T-helper 1 cell treated with Interleukin-12 subunit alpha and Interleukin-12 subunit beta and Interleukin-4 antibody, amounts not matched to agents 30 μg/mL and 1 μg/mL, for 36 hours (primary cell): Measurements from ENCODE around the gene CUL4A.
"Not testable (repeated sequence)": the region's sequence is repeated elsewhere in the genome, so short reads cannot be mapped to it uniquely, and the experiment has no call there.

Experiments
- H3K27ac Mint-ChIP-seq: one replicate; pipeline ENCODE4 v1.8.0; 2021; ENCODE audit warnings: mild to moderate bottlenecking, mixed read lengths
- H3K27me3 Mint-ChIP-seq: one replicate; pipeline ENCODE4 v1.8.0; 2021; ENCODE audit warnings: low read depth, mixed read lengths
- H3K36me3 Mint-ChIP-seq: one replicate; pipeline ENCODE4 v1.8.0; 2021; ENCODE audit warnings: low read depth, mixed read lengths
- H3K4me1 Mint-ChIP-seq: one replicate; pipeline ENCODE4 v1.8.0; 2021; ENCODE audit warnings: low read depth, mixed read lengths
- H3K4me3 Mint-ChIP-seq: one replicate; pipeline ENCODE4 v1.8.0; 2021; ENCODE audit warnings: mild to moderate bottlenecking, moderate library complexity, mixed read lengths
- H3K9me3 Mint-ChIP-seq: one replicate; pipeline ENCODE4 v1.8.0; 2021; ENCODE audit warnings: mixed read lengths

Gene CUL4A

GRCh38 chr13:113293686-113294085, 84.3 kb downstream of the CUL4A start:
- H3K9me3 Mint-ChIP-seq, result no peaks in the 10 kb centered on the region
- H3K4me1 Mint-ChIP-seq, result peaks cover 28% of the 10 kb centered on the region
- H3K4me3 Mint-ChIP-seq, result no peak overlapping the region
- H3K36me3 Mint-ChIP-seq, result peaks cover 6% of the 10 kb centered on the region
- no peak overlapping the region for H3K27ac Mint-ChIP-seq
- H3K27me3 Mint-ChIP-seq, result peaks cover 64% of the 10 kb centered on the region

- peaks cover 6% of the 10 kb centered on the region for H3K36me3 Mint-ChIP-seq
- H3K4me3 Mint-ChIP-seq, result peak overlapping the region; percentile 16
- H3K27ac Mint-ChIP-seq, result peak overlapping the region; percentile 18
- H3K9me3 Mint-ChIP-seq, result no peaks in the 10 kb centered on the region
- H3K4me1 Mint-ChIP-seq, result peaks cover 30% of the 10 kb centered on the region
- H3K27me3 Mint-ChIP-seq, result peaks cover 51% of the 10 kb centered on the region
Measured at GRCh38 chr13:113295776-113296175, 86.4 kb downstream of the CUL4A start.

- Mint-ChIP-seq H3K4me3 (peak within 1 kb of the TSS; percentile 97), H3K4me1 (peaks cover 28% of the 10 kb centered on the region), H3K36me3 (peaks cover 6% of the 10 kb centered on the region)
Measured at GRCh38 chr13:113296823-113297369, 87.5 kb downstream of the CUL4A start, which contains the start of gene LAMP1. Gene LAMP1, plus strand, starts transcription at chr13:113297239. Its CDS starts 196 bp downstream, at chr13:113297435.

GRCh38 chr13:113297370-113298042, 88.1 kb downstream of the CUL4A start:
- H3K4me1 Mint-ChIP-seq, result peaks cover 21% of the 10 kb centered on the region
- no peaks in the 10 kb centered on the region for H3K9me3 Mint-ChIP-seq
- peak overlapping the region; percentile 96 for H3K4me3 Mint-ChIP-seq
- peak overlapping the region; percentile 99 for H3K27ac Mint-ChIP-seq
- peaks cover 37% of the 10 kb centered on the region for H3K27me3 Mint-ChIP-seq
- H3K36me3 Mint-ChIP-seq, result peaks cover 6% of the 10 kb centered on the region

More at GRCh38 chr13:113296823-113297369, 87.5 kb downstream of the CUL4A start, which contains the start of gene LAMP1:
- Mint-ChIP-seq H3K27ac (peak within 1 kb of the TSS; percentile 99), H3K9me3 (no peaks in the 10 kb centered on the region), H3K27me3 (peaks cover 43% of the 10 kb centered on the region)

- Mint-ChIP-seq H3K27me3 (peaks cover 34% of the 10 kb centered on the region), H3K36me3 (peaks cover 6% of the 10 kb centered on the region), H3K4me3 (peak overlapping the region; percentile 96), H3K4me1 (peaks cover 20% of the 10 kb centered on the region), H3K9me3 (no peaks in the 10 kb centered on the region), H3K27ac (peak overlapping the region; percentile 99)
Measured at GRCh38 chr13:113298043-113298945, 88.9 kb downstream of the CUL4A start.

- H3K4me3 Mint-ChIP-seq, result no peak overlapping the region
Measured at GRCh38 chr13:113299951-113300350, 90.5 kb downstream of the CUL4A start.

GRCh38 chr13:113302986-113303385, 93.6 kb downstream of the CUL4A start:
- H3K27me3 Mint-ChIP-seq, result no peaks in the 10 kb centered on the region
- H3K36me3 Mint-ChIP-seq, result peaks cover 2% of the 10 kb centered on the region
- no peak overlapping the region for H3K27ac Mint-ChIP-seq
- no peak overlapping the region for H3K4me3 Mint-ChIP-seq
- peaks cover 12% of the 10 kb centered on the region for H3K4me1 Mint-ChIP-seq
- no peaks in the 10 kb centered on the region for H3K9me3 Mint-ChIP-seq

More at GRCh38 chr13:113299951-113300350, 90.5 kb downstream of the CUL4A start:
- peaks cover 23% of the 10 kb centered on the region for H3K4me1 Mint-ChIP-seq
- no peaks in the 10 kb centered on the region for H3K9me3 Mint-ChIP-seq
- H3K27ac Mint-ChIP-seq, result no peak overlapping the region
- peaks cover 19% of the 10 kb centered on the region for H3K27me3 Mint-ChIP-seq
- peaks cover 6% of the 10 kb centered on the region for H3K36me3 Mint-ChIP-seq

GRCh38 chr13:113304121-113304520, 94.7 kb downstream of the CUL4A start:
- H3K27me3 Mint-ChIP-seq, result no peaks in the 10 kb centered on the region

GRCh38 chr13:113305208-113305607, 95.8 kb downstream of the CUL4A start:
- Mint-ChIP-seq H3K36me3 (peaks cover 6% of the 10 kb centered on the region), H3K4me3 (no peak overlapping the region)

More at GRCh38 chr13:113304121-113304520, 94.7 kb downstream of the CUL4A start:
- H3K9me3 Mint-ChIP-seq, result no peaks in the 10 kb centered on the region
- no peak overlapping the region for H3K4me3 Mint-ChIP-seq
- peaks cover 2% of the 10 kb centered on the region for H3K36me3 Mint-ChIP-seq
- no peak overlapping the region for H3K27ac Mint-ChIP-seq
- peaks cover 3% of the 10 kb centered on the region for H3K4me1 Mint-ChIP-seq

GRCh38 chr13:113307491-113307890, 98.1 kb downstream of the CUL4A start:
- Mint-ChIP-seq H3K4me3 (no peak overlapping the region), H3K27ac (no peak overlapping the region), H3K36me3 (peaks cover 13% of the 10 kb centered on the region), H3K9me3 (no peaks in the 10 kb centered on the region), H3K4me1 (peaks cover 3% of the 10 kb centered on the region), H3K27me3 (no peaks in the 10 kb centered on the region)

More at GRCh38 chr13:113305208-113305607, 95.8 kb downstream of the CUL4A start:
- H3K9me3 Mint-ChIP-seq, result no peaks in the 10 kb centered on the region
- H3K4me1 Mint-ChIP-seq, result peaks cover 3% of the 10 kb centered on the region
- no peaks in the 10 kb centered on the region for H3K27me3 Mint-ChIP-seq
- no peak overlapping the region for H3K27ac Mint-ChIP-seq

GRCh38 chr13:113309473-113309872, 100.1 kb downstream of the CUL4A start:
- Mint-ChIP-seq H3K4me1 (no peaks in the 10 kb centered on the region), H3K27ac (no peak overlapping the region), H3K27me3 (no peaks in the 10 kb centered on the region), H3K36me3 (peaks cover 15% of the 10 kb centered on the region), H3K4me3 (no peak overlapping the region), H3K9me3 (no peaks in the 10 kb centered on the region)

GRCh38 chr13:113314112-113314511, 104.7 kb downstream of the CUL4A start:
- not testable (repeated sequence) for H3K9me3 Mint-ChIP-seq, H3K27ac Mint-ChIP-seq, H3K4me1 Mint-ChIP-seq, H3K4me3 Mint-ChIP-seq, H3K27me3 Mint-ChIP-seq
- H3K36me3 Mint-ChIP-seq, result peaks cover 13% of the 10 kb centered on the region

- not testable (repeated sequence) for H3K4me3 Mint-ChIP-seq, H3K4me1 Mint-ChIP-seq, H3K27me3 Mint-ChIP-seq, H3K27ac Mint-ChIP-seq, H3K9me3 Mint-ChIP-seq
- peaks cover 10% of the 10 kb centered on the region for H3K36me3 Mint-ChIP-seq
Measured at GRCh38 chr13:113314895-113315470, 105.6 kb downstream of the CUL4A start.

GRCh38 chr13:113315992-113316391, 106.6 kb downstream of the CUL4A start:
- H3K4me3 Mint-ChIP-seq, result no peak overlapping the region
- no peaks in the 10 kb centered on the region for H3K4me1 Mint-ChIP-seq
- no peak overlapping the region for H3K27ac Mint-ChIP-seq
- peaks cover 8% of the 10 kb centered on the region for H3K36me3 Mint-ChIP-seq
- H3K9me3 Mint-ChIP-seq, result no peaks in the 10 kb centered on the region
- H3K27me3 Mint-ChIP-seq, result no peaks in the 10 kb centered on the region
